ENCODE measurements around the gene TRAF1.

Gene TRAF1

DNA sequence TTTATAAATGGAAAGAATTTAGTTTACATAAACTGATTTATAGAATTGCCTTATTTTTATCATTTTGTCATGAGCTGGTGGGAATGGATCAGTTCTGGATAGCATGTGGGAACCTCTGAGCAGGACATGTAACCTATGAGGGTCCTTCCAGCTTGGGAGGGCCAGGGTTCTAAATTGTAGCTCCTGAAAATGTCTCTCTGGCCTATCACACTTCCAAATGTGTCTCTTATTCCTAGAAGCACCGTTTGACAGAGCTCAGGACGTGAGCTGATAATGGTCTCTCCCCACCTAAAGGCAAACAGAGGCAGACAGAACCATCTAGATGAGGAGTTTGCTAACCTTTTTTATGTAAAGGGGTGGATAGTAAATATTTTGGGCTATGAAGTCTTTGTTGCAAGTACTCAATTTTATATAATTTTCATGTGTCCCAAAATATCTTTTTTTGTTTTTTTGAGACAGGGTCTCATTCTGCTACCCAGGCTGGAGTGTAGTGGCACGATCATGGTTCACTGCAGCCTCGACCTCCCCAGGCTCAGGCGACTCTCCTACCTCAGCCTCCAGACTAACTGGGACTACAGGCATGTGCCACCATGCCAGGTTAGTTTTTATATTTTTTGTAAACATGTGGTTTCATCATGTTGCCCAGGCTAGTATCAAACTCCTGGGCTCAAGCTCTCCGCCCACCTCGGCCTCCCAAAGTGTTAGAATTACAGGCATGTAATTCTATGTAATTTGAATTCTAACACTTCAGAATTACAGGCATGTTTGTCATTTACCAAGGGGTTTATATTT, 4.0 kb downstream of the TRAF1 start:
- no peak for DNase-seq

DNA sequence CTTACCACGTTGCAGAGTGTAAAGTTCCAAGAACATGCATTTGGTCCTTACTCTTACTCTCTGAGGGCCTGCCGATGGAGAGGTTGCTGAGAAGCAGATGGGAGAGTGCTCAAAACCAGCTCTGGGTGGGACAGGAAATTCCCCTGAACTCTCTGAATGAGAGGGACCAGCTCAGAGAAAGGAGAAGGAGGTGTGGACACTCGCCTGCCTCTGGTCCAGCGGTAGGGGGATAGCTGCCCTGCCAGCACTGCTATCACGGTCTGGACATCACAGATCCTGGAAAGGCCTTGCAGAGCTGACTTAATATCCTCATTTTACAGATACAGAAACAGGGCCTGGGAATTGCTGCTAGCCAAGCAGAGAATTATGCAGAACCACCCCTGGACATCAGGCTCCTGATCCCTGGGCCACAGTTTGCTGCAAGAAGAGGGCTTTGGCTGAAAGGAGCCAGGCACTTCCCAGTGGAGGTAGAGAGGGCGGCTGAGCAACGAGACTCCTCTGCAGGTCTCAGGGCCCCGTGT, 4.9 kb downstream of the TRAF1 start:
- no peak for DNase-seq

DNA sequence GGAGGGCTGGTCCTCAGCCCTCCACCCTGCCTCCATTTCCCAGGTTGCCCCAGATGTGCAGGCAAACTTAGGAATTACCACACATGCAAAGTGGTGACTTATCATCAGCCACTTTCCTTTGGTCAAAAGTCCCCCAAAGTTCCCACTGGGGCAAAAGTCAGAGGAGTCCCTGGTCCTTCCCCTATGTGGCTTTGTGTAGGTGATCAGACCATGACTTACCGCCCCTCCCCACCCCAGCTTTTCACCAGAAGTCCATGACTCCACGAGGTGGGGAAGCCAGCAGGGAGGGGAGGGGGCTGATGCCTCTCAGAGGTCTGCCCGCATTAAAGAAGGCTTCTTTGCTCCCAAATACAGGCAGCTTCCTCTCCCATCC, 5.8 kb downstream of the TRAF1 start:
- no peak for DNase-seq

DNA sequence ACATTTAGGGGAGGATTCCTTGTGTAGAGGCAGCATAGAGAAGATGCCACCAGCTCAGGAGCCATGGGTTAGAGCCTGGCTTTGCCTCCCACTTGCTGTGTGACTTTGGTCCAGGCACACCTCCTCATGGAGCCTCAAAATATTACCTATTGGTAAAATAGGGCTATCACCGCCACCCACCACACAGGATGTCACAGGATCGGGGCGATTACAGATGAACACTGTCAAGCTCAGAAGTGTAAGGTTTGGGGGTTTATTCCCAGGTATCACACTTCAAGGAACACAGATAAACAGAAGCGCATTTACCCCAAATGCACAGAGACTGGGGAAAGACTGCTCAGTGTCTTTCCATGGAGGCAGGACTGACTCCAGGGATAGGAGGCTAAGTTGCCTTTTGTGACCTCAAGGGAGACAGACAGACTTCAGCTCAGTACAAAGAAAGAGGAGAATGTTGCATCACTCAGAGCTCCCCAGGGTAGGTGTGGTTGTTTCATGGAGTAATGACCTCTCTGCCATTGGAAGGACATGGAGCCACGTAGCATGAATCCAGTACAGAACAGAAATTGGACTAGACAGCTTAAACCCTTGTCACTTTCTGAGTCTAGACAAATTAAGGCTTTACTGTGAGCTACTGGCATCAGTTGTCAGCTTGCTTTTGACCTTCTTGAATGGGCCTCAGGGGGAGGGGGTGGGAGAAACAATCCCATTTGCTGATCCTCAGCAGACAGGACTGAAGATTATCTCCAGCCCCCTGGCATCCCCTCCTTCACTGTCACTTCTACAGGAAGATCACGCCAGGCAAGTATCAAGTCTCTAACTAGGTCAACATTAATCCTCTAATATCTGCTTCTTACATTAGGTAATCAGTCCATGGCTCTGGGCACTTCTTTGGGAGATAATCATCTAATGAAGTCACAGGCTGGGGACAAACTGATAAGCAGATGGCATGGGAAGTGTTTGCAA, 6.5 kb downstream of the TRAF1 start:
- no peak for DNase-seq

DNA sequence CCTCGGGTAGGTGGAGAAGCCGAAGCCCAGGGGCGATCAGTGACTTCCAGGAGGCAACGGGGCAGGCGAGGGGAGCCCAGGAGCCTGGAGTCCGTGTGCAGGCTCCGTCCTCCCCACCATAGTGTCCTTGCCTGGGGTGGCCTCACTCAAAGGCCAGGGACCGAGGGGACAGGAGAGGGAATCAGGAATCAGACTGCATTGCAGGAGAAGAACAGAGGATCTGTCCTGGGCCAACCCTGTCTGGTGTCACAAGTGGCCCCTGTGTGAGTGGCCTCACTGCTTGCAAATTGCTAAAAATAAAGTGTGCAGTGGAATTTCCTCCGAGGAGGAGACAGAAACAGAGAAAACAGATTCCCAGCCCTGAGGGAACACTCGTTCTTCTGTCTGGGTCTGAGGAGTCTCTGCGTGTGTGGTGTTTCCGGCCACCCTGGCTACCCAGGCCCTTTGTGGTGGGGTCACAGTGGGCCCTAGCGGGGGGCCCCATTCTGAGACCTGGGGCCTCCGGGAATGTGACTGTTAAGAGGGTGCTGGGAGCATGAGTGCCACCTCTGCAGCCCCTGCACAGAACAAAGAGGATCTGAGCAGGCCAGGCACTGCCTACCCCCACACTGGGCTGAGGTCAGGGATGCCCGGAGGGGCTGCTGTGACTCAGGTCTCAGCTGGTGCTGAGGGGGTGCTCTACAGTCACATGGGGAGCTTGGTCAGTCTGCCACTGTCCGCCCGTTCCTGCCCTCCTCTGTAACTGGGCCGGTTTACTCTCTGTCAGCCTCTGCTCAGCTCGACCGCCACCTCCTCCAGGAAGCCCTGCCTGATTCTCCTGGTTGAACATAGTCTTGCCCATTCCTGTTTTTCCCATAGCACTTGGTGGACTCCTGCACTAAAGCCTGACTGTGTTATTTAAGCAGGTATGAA, 7.4 kb downstream of the TRAF1 start:
- DNase-seq: no peak

DNA sequence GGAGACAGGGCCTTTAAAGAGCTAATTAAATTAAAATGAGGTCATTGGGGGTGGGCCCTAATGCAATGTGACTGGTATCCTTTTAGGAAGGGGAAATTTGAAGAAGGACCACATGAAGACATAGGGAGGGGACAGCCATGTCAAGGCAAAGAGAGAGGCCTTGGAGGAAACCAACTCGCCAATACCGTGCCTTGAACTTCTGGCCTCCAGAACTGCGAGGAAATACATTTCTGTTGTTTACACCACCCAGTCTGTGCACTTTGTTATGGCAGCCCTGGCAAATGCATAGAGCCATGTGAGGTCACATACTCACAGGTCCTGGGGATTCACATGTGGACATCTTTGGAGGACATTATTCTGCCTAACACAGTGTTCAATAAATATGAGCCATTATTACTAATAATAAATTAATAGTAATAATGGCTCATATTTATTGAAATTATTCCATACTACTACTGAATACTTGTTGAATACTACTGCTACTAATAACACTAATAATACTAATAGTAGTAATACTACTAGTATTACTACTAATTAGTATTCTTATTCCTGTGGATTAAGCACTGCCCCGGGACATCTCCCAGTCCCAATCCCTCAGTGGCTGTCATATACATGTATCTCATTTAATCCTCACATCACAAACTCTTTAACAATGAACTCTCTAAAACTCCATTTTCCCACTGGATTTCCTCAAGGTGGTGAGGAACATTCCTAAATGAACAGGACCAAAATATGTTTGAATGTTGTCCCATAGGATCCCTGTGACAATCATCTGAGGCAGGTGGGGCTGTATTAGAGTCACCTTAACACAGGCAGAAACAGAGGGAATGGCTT, 8.4 kb downstream of the TRAF1 start:
- no peak for DNase-seq

DNA sequence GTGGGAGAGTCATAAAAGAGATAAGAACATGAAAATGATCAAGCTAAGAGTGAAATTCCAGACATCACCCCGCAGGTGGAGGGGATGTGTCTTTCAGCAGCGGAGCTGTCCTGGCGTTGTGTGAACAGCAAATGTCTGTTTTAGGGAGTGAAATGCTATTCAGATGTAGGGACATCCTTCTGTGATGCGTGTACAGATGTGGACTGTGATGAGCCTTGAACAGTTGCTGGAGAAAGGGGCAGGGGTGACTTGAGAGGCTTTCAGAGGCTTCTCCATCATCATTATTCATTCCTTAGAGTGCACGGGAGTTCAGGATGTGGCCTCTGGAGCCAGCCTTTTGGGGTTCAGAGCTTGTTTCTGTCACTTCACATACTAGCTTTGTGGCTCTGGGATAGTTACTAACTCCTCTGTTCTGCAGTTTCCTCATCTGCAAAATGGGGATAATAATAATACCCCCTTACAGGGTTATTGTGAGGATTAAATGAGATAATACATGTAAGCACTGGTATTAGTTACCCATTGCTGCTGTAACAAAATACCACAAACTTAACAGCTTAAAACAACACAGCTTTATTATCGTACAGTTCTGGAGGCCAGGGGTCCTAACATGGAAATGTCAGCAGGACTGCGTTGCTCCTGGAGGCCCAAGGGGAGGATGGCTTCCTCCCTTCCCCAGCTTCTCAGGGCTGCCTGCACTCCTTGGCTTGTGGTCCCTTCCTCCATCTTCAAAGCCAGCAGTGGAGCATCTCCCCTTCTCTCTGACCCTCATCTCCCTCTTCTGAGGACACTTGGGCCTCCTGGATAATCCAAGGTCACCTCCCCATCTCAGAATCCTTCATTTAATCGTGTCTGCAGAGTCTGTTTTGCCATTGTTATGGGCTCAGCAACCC, 9.4 kb downstream of the TRAF1 start:
- no peak for DNase-seq

DNA sequence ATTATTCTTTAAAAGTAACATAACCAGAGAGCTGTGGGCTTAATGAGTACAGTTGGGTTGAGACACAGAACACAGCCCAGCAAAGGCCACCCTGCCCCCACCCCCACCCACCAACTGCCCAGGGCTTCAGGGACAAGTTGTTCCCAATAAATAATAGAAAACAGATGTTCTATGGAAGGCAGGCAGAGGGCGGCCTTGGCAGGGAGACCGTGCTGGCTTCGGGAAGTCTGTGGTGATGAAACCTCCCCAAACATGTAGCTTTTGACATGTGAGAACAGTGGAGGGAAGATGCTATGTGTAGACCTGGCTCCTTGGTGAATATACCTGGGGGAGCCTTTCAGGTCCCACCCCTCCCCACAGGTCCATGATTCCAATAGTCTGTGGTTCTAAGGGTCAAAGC, 10.0 kb downstream of the TRAF1 start:
- DNase-seq: no peak

DNA sequence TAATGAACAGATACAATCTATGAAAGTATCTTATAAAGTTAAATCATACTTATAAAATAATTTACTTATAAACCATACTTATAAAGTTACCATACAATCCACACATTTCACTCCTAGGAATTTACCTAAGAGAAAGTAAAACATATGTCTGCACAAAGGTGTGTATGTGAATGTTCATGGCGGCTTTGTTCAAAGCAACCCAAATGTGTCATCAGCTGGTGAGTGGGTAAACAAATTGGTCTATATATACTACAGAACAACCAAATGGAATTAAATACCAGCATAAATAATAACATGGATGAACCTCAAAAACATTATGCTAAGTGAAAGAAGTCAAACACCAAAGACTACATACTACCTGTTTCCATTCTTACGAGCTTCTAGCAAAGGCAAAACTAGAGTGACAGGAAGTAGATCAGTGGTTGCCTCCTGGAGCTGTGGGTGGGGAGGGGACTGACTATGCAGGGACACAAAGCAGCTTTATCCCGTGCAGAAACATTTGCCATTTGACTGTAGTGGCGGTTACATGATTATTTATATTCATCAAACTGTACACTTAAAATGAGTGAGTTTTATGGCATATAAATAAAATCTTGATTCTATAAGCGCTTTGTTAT, 10.6 kb downstream of the TRAF1 start:
- DNase-seq: peak in 1 of 4 experiments; percentile 15

DNA sequence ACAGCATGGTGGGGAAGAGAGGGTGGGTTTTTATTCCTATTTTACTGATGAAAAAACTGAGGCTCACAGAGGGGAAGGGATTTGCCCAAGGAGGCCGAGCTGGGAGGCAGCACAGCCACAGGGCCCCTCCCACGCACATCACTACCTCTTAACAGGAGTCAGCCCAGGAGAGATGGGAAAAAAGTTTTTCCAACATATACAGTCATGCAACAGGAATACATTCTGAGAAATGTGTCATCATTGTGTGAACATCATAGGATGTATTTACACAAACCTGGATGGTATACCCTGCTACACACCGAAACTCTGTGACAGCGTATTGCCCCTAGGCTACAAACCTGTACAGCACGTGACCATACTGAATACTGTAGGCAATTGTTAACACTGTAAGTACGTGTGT, 11.6 kb downstream of the TRAF1 start:
- DNase-seq: no peak

DNA sequence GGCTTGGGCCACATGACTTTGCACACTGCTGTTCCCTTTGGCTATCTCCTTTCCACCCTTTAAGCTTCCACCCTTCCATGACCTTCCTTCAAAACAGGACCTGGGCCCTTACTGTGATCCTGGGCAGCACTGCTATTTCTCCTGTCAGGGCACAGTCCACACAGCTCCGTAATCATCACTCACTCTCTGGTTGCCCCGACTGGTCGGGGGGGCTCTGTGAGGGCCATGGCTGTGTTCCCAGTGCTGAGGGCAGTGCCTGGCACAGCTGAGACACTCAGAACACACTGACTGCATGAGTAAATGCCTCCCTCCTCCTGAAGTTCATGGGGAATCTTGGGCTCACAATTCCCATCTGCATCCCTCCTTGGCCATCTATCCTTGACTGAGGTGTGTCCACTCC, 12.2 kb downstream of the TRAF1 start:
- DNase-seq: no peak

DNA sequence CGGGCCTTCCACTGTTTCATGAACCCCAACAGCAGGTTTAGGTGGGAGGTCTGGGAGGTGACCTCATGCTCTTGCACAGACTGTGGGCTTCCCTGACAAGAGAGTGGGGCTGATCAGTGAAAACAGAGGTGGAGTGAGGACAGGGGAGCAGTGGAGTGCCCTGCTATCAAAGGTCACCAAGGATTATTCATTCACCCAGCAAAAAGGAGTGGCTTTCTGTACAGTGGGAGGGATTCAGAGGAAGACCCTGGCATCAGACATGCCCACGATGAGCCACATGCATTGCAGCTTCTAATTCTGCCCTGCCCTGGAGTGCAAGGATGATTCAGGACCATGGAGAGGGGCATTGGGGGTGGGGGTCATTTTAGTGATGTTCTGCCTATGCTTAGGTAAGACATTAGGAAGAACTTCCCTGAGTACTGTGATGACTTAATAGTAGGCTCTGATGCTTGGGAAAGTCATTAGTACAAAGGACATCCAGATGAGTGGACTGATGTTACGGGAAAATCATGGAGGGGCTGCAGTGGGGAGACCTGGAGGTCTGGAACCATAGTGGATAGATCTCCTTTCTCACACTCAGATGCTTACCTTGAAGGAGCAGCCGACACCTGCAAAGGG, 12.8 kb downstream of the TRAF1 start:
- DNase-seq: peak in 1 of 4 experiments; percentile 23

DNA sequence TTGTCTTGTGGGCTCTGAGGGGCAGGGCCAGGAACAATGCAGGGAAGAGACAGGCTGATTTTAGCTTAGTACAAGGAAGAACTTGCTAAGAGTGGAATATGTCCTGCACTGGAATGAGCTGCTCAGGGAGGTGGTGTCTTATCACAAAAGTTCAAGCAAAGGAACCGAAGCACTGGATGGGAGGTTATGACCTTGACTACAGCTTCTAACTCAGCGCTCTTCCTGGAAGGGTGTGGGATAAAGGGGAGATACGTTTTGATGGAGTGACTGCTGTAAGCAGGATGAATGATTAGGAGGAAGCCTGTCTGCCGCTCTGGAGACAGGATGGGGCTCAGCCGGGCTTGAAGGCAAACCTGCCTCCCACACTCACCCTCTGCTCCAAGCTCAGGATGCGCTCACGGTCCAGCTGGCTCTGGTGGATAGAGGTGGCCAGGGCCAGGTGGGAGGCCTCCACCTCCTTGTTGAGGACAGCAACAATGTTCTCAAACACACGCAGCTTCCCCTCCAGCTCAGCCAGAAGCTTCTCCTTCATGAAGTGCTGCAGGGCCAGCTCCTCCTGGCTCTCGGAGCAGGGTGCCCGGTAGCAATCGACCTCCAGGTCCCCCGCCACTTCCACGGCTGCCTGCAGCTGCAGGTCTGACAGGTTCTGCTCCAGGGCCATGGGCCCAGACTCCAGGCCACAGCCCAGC, 13.5 kb downstream of the TRAF1 start:
- DNase-seq: no peak

DNA sequence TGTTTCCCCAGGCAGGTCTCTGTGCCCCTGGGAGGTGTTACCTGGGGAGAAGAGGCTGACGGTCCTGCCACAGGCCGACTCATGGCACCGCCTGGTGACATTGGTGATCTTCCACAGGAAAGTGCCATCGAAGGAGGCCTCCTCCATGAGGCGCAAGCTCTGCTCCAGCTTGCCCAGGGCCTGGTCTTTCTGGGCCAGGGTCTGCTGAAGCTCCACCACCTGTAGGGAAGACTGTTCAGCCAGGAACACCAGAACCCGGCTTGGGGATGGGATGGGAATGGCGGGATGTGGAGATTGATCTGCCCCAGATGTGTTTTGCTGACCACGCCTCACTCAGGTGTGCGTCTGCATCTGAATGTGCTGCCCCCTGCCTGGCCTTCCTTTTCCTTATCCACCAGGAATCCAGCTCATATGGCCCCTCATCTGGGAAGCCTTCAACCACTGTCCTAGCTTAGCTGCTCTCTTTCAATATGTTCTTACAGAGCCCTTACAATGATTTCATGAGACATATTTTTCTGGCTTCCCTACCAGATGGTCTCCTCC, 15.2 kb downstream of the TRAF1 start:
- no peak for DNase-seq

DNA sequence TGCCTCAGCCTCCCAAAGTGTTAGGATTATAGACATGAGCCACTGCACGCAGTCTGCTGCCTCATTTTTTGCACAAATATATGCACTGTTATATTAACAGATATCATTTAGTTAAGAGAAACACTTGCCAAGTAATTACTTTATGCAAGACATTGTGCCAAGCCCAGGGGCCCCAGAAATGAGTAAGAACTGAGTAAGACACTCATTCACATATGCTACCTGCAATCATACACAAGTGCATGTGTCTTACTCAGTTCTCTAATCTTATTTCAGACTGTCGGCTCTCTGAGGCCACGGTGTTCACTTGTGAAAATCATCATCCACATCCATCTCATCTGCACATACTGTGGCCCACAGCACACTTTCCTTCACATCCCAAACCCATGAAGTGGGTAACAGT, 16.0 kb downstream of the TRAF1 start:
- no peak for DNase-seq

DNA sequence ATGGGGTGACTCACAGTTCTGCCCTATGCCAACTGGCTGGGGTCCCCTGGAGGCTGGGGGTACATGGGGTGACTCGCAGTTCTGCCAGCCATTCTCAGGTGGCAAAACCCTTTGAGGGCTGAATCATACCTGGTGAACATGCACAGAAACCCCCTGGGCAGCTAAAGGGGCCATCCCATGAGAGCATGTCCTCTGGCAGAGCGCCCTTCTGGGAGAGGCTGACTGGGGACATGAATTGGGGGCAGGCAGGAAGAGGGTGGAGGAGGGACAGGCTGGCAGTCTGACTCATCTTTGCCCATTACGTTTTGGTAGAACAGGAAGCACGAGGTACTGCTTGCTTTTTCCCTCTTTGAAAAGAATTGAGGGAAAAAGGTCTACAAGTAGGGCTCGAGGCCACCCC, 16.7 kb downstream of the TRAF1 start:
- no peak for DNase-seq

DNA sequence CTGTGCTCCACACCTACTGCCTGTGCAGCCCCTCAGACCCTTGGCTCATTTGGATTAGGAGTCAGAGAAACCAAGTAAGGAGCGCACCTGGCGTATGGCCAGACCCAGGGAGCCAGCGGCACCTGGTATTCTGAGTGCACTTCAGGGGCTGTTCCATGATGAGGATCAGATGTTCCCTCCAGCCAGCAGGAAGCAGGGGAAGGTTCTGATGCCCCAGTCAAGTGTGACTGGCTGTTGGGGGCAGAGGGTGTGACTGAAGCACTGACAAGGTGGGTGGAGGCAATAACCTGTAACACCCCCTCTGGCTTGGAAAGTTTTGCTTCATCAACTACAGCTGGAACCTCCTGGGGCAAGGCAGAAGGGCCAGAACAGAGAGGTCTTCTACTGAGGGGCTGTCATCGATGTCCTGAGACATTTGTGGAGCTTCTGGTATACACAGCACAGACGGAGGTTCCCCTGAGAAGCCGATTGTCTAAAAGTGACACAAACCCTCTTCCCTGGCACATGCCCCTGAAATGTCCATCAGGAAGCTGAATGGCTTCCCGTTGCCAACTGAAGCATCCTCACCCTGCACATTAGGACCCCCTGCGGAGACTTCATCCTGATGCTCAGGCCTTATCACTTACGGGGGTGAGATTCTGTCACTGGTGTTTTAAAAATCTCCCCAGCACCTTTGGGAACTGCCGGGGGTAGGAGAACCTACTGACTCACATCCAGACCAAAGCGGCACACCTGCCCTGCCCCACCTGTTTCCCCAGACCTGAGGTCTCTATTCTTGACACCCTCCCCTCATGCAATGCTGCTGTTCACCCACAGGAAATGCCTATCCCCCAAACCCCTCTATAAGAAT, 21.1 kb downstream of the TRAF1 start:
- no peak for DNase-seq

DNA sequence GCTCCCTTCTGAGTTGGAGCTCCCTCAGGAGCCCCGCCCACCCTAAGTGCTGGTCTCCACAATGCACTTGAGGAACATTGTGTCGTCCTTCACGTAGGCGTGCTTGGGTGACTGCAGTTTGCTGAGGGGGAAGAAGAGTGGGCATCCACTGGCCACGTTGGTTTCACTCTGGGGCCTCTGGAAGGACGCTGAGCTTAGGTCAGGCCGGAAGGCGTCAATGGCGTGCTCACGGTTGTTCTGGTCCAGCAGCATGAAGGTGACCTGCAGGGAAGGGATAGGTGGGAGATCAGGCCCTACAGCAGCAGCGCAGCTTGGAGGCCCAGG, 21.7 kb downstream of the TRAF1 start:
- DNase-seq: no peak
